ENCODE results near the gene HSFX4.
"Not testable (repeated sequence)": the region's sequence is repeated elsewhere in the genome, so short reads cannot be mapped to it uniquely, and the experiment has no call there.

HSFX4 gene

GRCh38 chrX:149939905-149940673 is 10.7 kb downstream of the HSFX4 start:
- WGBS (ENCODE audit: extremely low coverage, insufficient coverage, insufficient read length) = no CpG with 5 or more reads among the region's 27 CpGs
- H3K79me1 ChIP-seq (ENCODE audit: low read length) = peaks cover 8% of the 10 kb centered on the region
- no peaks in the 10 kb centered on the region for H3K9me3 ChIP-seq (ENCODE audit: insufficient read depth, low read depth, low read length)
- H3K27me3 ChIP-seq (ENCODE audit: insufficient read depth, low read length) = no peaks in the 10 kb centered on the region
- peak overlapping the region; percentile 54 for H2AK5ac ChIP-seq (ENCODE audit: low read length)
- H2BK12ac ChIP-seq (ENCODE audit: low read length) = peak overlapping the region; percentile 31
- peak overlapping the region; percentile 69 for H3K4me2 ChIP-seq (ENCODE audit: low read length)
- peak; percentile 88 for DNase-seq
- H3K4me3 ChIP-seq (ENCODE audit: low read depth, low read length) = peak overlapping the region; percentile 75
- H2AFZ ChIP-seq (ENCODE audit: insufficient read depth, low read length, poor library complexity) = no peak overlapping the region
- peak overlapping the region; percentile 96 for H3K27ac ChIP-seq (ENCODE audit: low read depth, low read length)
- H3K4ac ChIP-seq (ENCODE audit: low read depth, low read length) = peak overlapping the region; percentile 79
- H3K36me3 ChIP-seq (ENCODE audit: control insufficient read depth in 1 of 2, insufficient read depth in 2 of 2, low read length in 2 of 2) = peaks cover 2 to 3% of the 10 kb centered on the region in 2 experiments
- no peak overlapping the region for H3K23ac ChIP-seq (ENCODE audit: low read length)
- H3K4me1 ChIP-seq (ENCODE audit: control insufficient read depth in 1 of 2, insufficient read depth in 2 of 2, low read length in 2 of 2) = peaks cover 6 to 8% of the 10 kb centered on the region in 2 experiments
- H3K9ac ChIP-seq (ENCODE audit: low read length) = peak overlapping the region; percentile 78
- peaks cover 10% of the 10 kb centered on the region for H3K79me2 ChIP-seq (ENCODE audit: control insufficient read depth, insufficient read depth, low read length, poor library complexity)
- peak overlapping the region; percentile 91 for H4K8ac ChIP-seq (ENCODE audit: low read depth, low read length)
- H4K91ac ChIP-seq (ENCODE audit: low read depth, low read length) = peak overlapping the region; percentile 89
- H3K14ac ChIP-seq (ENCODE audit: low read length) = peak overlapping the region; percentile 93
- peak overlapping the region; percentile 98 for H4K12ac ChIP-seq (ENCODE audit: low read depth, low read length)
- peak overlapping the region; percentile 96 for H2BK5ac ChIP-seq (ENCODE audit: low read depth, low read length, poor library complexity)
- peak overlapping the region; percentile 75 for H3K18ac ChIP-seq (ENCODE audit: low read length)
- peak overlapping the region; percentile 91 for H2BK120ac ChIP-seq (ENCODE audit: insufficient read depth, low read length, poor library complexity)

- no CpG with 5 or more reads among the region's 11 CpGs for WGBS (ENCODE audit: extremely low coverage, insufficient coverage, insufficient read length)
- H2BK12ac ChIP-seq (ENCODE audit: low read length); H3K4me3 ChIP-seq (ENCODE audit: low read depth, low read length); H4K12ac ChIP-seq (ENCODE audit: low read depth, low read length); H3K4me1 ChIP-seq (ENCODE audit: control insufficient read depth in 1 of 2, insufficient read depth in 2 of 2, low read length in 2 of 2); H3K4ac ChIP-seq (ENCODE audit: low read depth, low read length); H2AFZ ChIP-seq (ENCODE audit: insufficient read depth, low read length, poor library complexity); H4K91ac ChIP-seq (ENCODE audit: low read depth, low read length); H3K9ac ChIP-seq (ENCODE audit: low read length); H3K27ac ChIP-seq (ENCODE audit: low read depth, low read length); DNase-seq; H3K9me3 ChIP-seq (ENCODE audit: insufficient read depth, low read depth, low read length); H3K27me3 ChIP-seq (ENCODE audit: insufficient read depth, low read length); H2BK120ac ChIP-seq (ENCODE audit: insufficient read depth, low read length, poor library complexity); H2AK5ac ChIP-seq (ENCODE audit: low read length); H2BK5ac ChIP-seq (ENCODE audit: low read depth, low read length, poor library complexity); H3K18ac ChIP-seq (ENCODE audit: low read length); H4K8ac ChIP-seq (ENCODE audit: low read depth, low read length); H3K79me2 ChIP-seq (ENCODE audit: control insufficient read depth, insufficient read depth, low read length, poor library complexity); H3K36me3 ChIP-seq (ENCODE audit: control insufficient read depth in 1 of 2, insufficient read depth in 2 of 2, low read length in 2 of 2); H3K14ac ChIP-seq (ENCODE audit: low read length); H3K23ac ChIP-seq (ENCODE audit: low read length); H3K79me1 ChIP-seq (ENCODE audit: low read length): not testable (repeated sequence)
- H3K4me2 ChIP-seq (ENCODE audit: low read length) = peak overlapping the region; percentile 58
Observed at GRCh38 chrX:149940674-149941024, 11.3 kb downstream of the HSFX4 start.

GRCh38 chrX:149945087-149945670 is 15.8 kb downstream of the HSFX4 start:
- no CpG with 5 or more reads among the region's 11 CpGs for WGBS (ENCODE audit: extremely low coverage, insufficient coverage, insufficient read length)
- H3K18ac ChIP-seq (ENCODE audit: low read length); H4K91ac ChIP-seq (ENCODE audit: low read depth, low read length); H3K23ac ChIP-seq (ENCODE audit: low read length); H3K14ac ChIP-seq (ENCODE audit: low read length); H3K4me1 ChIP-seq (ENCODE audit: control insufficient read depth in 1 of 2, insufficient read depth in 2 of 2, low read length in 2 of 2); H3K9ac ChIP-seq (ENCODE audit: low read length); H3K27ac ChIP-seq (ENCODE audit: low read depth, low read length); H3K27me3 ChIP-seq (ENCODE audit: insufficient read depth, low read length); H2AFZ ChIP-seq (ENCODE audit: insufficient read depth, low read length, poor library complexity); H2BK120ac ChIP-seq (ENCODE audit: insufficient read depth, low read length, poor library complexity); H3K79me2 ChIP-seq (ENCODE audit: control insufficient read depth, insufficient read depth, low read length, poor library complexity); H4K8ac ChIP-seq (ENCODE audit: low read depth, low read length); H3K79me1 ChIP-seq (ENCODE audit: low read length); H3K4ac ChIP-seq (ENCODE audit: low read depth, low read length); H3K36me3 ChIP-seq (ENCODE audit: control insufficient read depth in 1 of 2, insufficient read depth in 2 of 2, low read length in 2 of 2); H3K9me3 ChIP-seq (ENCODE audit: insufficient read depth, low read depth, low read length); H2AK5ac ChIP-seq (ENCODE audit: low read length); DNase-seq; H2BK5ac ChIP-seq (ENCODE audit: low read depth, low read length, poor library complexity); H3K4me3 ChIP-seq (ENCODE audit: low read depth, low read length); H3K4me2 ChIP-seq (ENCODE audit: low read length); H4K12ac ChIP-seq (ENCODE audit: low read depth, low read length); H2BK12ac ChIP-seq (ENCODE audit: low read length): not testable (repeated sequence)

GRCh38 chrX:149945820-149946219 is 16.4 kb downstream of the HSFX4 start:
- H2BK5ac ChIP-seq (ENCODE audit: low read depth, low read length, poor library complexity); H4K91ac ChIP-seq (ENCODE audit: low read depth, low read length); H3K27me3 ChIP-seq (ENCODE audit: insufficient read depth, low read length); H4K8ac ChIP-seq (ENCODE audit: low read depth, low read length); H3K9me3 ChIP-seq (ENCODE audit: insufficient read depth, low read depth, low read length); H3K36me3 ChIP-seq (ENCODE audit: control insufficient read depth in 1 of 2, insufficient read depth in 2 of 2, low read length in 2 of 2); H2BK12ac ChIP-seq (ENCODE audit: low read length); H3K4me2 ChIP-seq (ENCODE audit: low read length); H2BK120ac ChIP-seq (ENCODE audit: insufficient read depth, low read length, poor library complexity); H3K27ac ChIP-seq (ENCODE audit: low read depth, low read length); H4K12ac ChIP-seq (ENCODE audit: low read depth, low read length); H3K23ac ChIP-seq (ENCODE audit: low read length); H3K9ac ChIP-seq (ENCODE audit: low read length); H2AK5ac ChIP-seq (ENCODE audit: low read length); H3K4ac ChIP-seq (ENCODE audit: low read depth, low read length); H3K4me3 ChIP-seq (ENCODE audit: low read depth, low read length); DNase-seq; H3K14ac ChIP-seq (ENCODE audit: low read length); H3K18ac ChIP-seq (ENCODE audit: low read length); H3K4me1 ChIP-seq (ENCODE audit: control insufficient read depth in 1 of 2, insufficient read depth in 2 of 2, low read length in 2 of 2); H3K79me1 ChIP-seq (ENCODE audit: low read length); H3K79me2 ChIP-seq (ENCODE audit: control insufficient read depth, insufficient read depth, low read length, poor library complexity); H2AFZ ChIP-seq (ENCODE audit: insufficient read depth, low read length, poor library complexity): not testable (repeated sequence)
- WGBS (ENCODE audit: extremely low coverage, insufficient coverage, insufficient read length) = no CpG with 5 or more reads among the region's 9 CpGs
